Endothelial cell of umbilical vein (primary cell): ENCODE measurements around the gene SSR4. TPM values are rescaled to one million over a fixed set of nuclear protein-coding genes. Genes with fewer than 3 reads are reported as not detected.

Experiments used
- BruUV-seq: library from RNA; stranded (reverse); fragments of 400-500 nt; replicated peaks from 2 replicates; lab custom pipeline; 2021; lab: Mats Ljungman, UMichigan
- CTCF ChIA-PET: fragments of 300-600, 350-600 bp; sonication (Branson Sonifier 250); formaldehyde crosslinking; loops from one replicate; lab custom pipeline; 2021; ENCODE audit warnings: antibody characterized with exemption, inconsistent platforms; lab: Charles Lee
- POLR2A ChIA-PET: fragments of 300-600, 350-600 bp; sonication (Branson Sonifier 250); formaldehyde crosslinking; loops from one replicate; lab custom pipeline; 2021; ENCODE audit warnings: antibody characterized with exemption, inconsistent platforms; lab: Charles Lee
- DNase-seq: peaks from one replicate; pipeline ENCODE4 v3.0.0-alpha.2; 2011; ENCODE audit warnings: low read depth, low spot score
- FAIRE-seq: peaks from 2 replicates; lab custom pipeline; 2011; peaks lifted over from hg19 to GRCh38; lab: Jason Lieb, UNC
- H2AFZ ChIP-seq: 2 replicates; pipeline ENCODE4 v1.6.0; 2012; ENCODE audit warnings: low read depth, low read length, control low read depth, inconsistent platforms
- H3K27ac ChIP-seq: 2 replicates; pipeline ENCODE4 v1.5.1; 2011; ENCODE audit warnings: low read depth, mild to moderate bottlenecking, control low read depth, low read length, moderate library complexity; ENCODE audit not compliant: insufficient read depth
- H3K27me3 ChIP-seq, 2 experiments: 2 replicates each; pipeline versions ENCODE4 v1.6.0 to v1.6.1; 2011; ENCODE audit warnings: low read length in 2 of 2, mixed read lengths in 1 of 2; ENCODE audit not compliant: control insufficient read depth in 2 of 2, insufficient read depth in 2 of 2
- H3K36me3 ChIP-seq, 2 experiments: 2 replicates in 1 of 2; 3 replicates in 1 of 2; pipeline ENCODE4 v1.5.1; 2011; ENCODE audit warnings: low read length in 2 of 2, mild to moderate bottlenecking in 1 of 2, moderate library complexity in 1 of 2; ENCODE audit not compliant: control insufficient read depth in 2 of 2, insufficient read depth in 2 of 2; ENCODE audit errors: extremely low read depth in 1 of 2
- H3K4me1 ChIP-seq: 3 replicates; pipeline ENCODE4 v1.5.1; 2011; ENCODE audit warnings: mild to moderate bottlenecking, low read length; ENCODE audit not compliant: control insufficient read depth, insufficient read depth; ENCODE audit errors: extremely low read depth
- H3K4me2 ChIP-seq: 2 replicates; pipeline ENCODE4 v1.6.1; 2011; ENCODE audit warnings: low read length, control low read depth, mixed read lengths; ENCODE audit not compliant: insufficient read depth
- H3K4me3 ChIP-seq, 3 experiments: fragments of 200-600 bp in 1 of 3; sonication (generic), shearing (Covaris generic) in 1 of 3; replicated peaks in 1 of 3; 2 replicates each; pipeline ENCODE4 v1.5.1; 2011 to 2016; ENCODE audit warnings: control low read depth in 3 of 3, low read length in 3 of 3, mild to moderate bottlenecking in 2 of 3, inconsistent platforms in 1 of 3, low read depth in 1 of 3, moderate library complexity in 1 of 3; ENCODE audit not compliant: insufficient read depth in 1 of 3
- H3K79me2 ChIP-seq: 2 replicates; pipeline ENCODE4 v1.6.0; 2012; ENCODE audit warnings: low read length, inconsistent platforms; ENCODE audit not compliant: control insufficient read depth, insufficient read depth
- H3K9ac ChIP-seq: replicated peaks from 2 replicates; pipeline ENCODE3; 2011; ENCODE audit warnings: low read length, control low read depth; ENCODE audit not compliant: insufficient read depth; ENCODE audit errors: extremely low read depth
- H3K9me1 ChIP-seq: replicated peaks from 3 replicates; pipeline ENCODE4 v1.6.0; 2011; ENCODE audit warnings: mild to moderate bottlenecking, low read length; ENCODE audit not compliant: control insufficient read depth, insufficient read depth; ENCODE audit errors: extremely low read depth
- H3K9me3 ChIP-seq: replicated peaks from 2 replicates; pipeline ENCODE4 v1.5.1; 2012; ENCODE audit warnings: low read length, inconsistent platforms; ENCODE audit not compliant: control insufficient read depth, insufficient read depth
- H4K20me1 ChIP-seq: replicated peaks from 2 replicates; pipeline ENCODE3; 2011; ENCODE audit warnings: mild to moderate bottlenecking, low read length; ENCODE audit not compliant: control insufficient read depth, insufficient read depth; ENCODE audit errors: extremely low read depth
- CTCF ChIP-seq, 2 donors: IDR thresholded peaks; 1 replicate in 1 of 2; 2 replicates in 1 of 2; pipeline ENCODE4 v1.5.1; 2011; ENCODE audit warnings: low read length in 2 of 2, mild to moderate bottlenecking in 2 of 2, moderate library complexity in 2 of 2, control low read depth in 1 of 2, inconsistent platforms in 1 of 2, low read depth in 1 of 2; ENCODE audit not compliant: insufficient read depth in 1 of 2; ENCODE audit errors: extremely low read depth in 1 of 2
- EZH2 ChIP-seq: IDR thresholded peaks from 2 replicates; pipeline ENCODE4 v1.6.1; 2012; ENCODE audit warnings: borderline replicate concordance, low read depth, mild to moderate bottlenecking, moderate library complexity, low read length, inconsistent platforms; ENCODE audit not compliant: severe bottlenecking
- FOS ChIP-seq: IDR thresholded peaks from 2 replicates; pipeline ENCODE4 v1.6.1; 2011; ENCODE audit warnings: mild to moderate bottlenecking, low read length, moderate library complexity, borderline replicate concordance; ENCODE audit not compliant: insufficient read depth
- GATA2 ChIP-seq: IDR thresholded peaks from 2 replicates; pipeline ENCODE4 v1.7.0; 2011; ENCODE audit warnings: low read depth, mild to moderate bottlenecking, moderate library complexity, mixed read lengths, low read length; ENCODE audit not compliant: insufficient read length, insufficient read depth
- JUN ChIP-seq: IDR thresholded peaks from 2 replicates; pipeline ENCODE4 v1.6.1; 2011; ENCODE audit warnings: borderline replicate concordance, low read depth; ENCODE audit not compliant: insufficient read length, insufficient read depth
- MAX ChIP-seq: IDR thresholded peaks from 2 replicates; pipeline ENCODE4 v1.6.1; 2011; ENCODE audit not compliant: insufficient read depth, insufficient read length
- MYC ChIP-seq: IDR thresholded peaks from one replicate; pipeline ENCODE4 v1.6.1; 2011; ENCODE audit warnings: mild to moderate bottlenecking, low read depth, low read length
- POLR2A ChIP-seq: IDR thresholded peaks from 2 replicates; pipeline ENCODE4 v1.6.1; 2012; ENCODE audit warnings: low read depth, mild to moderate bottlenecking, control low read depth, low read length
- POLR2AphosphoS5 ChIP-seq: IDR thresholded peaks from 2 replicates; pipeline ENCODE4 v1.6.1; 2012; ENCODE audit warnings: low read depth, mild to moderate bottlenecking, control low read depth, low read length, moderate library complexity; ENCODE audit not compliant: insufficient read depth
- dilution Hi-C: fragments of 300-500 bp; cut with MboI; formaldehyde crosslinking; loops from one replicate; pipeline ENCODE4 v1.15.0; 2019; ENCODE audit warnings: low sequenced_read_pairs; ENCODE audit not compliant: extremely low pct_ligation_motif_present
- intact Hi-C: fragments of 100-400 bp; cut with micrococcal nuclease; formaldehyde crosslinking; loops from one replicate; pipeline ENCODE4 v1.10.0; 2022
- polyA plus RNA-seq, 4 experiments: library from polyadenylated mRNA; depleted of rRNA in 3 of 4; stranded (reverse) in 3 of 4; unstranded in 1 of 4; fragments of >200 nt; gene quantifications; 2 replicates each; pipeline versions ENCODE4 v1.2.1 to v1.2.3, GENCODE V29; 2011 to 2012; ENCODE audit warnings: missing spikeins in 1 of 4
- total RNA-seq: library from RNA; stranded (reverse); gene quantifications from 2 replicates; pipeline ENCODE4 v1.2.3, GENCODE V29; 2021

The SSR4 gene
- total and polyA plus RNA-seq, 2 donors (not counting 3 experiments of a cell fraction or from before 2014, with no cell fraction given) = 235 to 732 TPM

- no peaks in the 10 kb centered on the region for H4K20me1 ChIP-seq
- no peaks in the 10 kb centered on the region for H3K9me1 ChIP-seq
- H3K4me3 ChIP-seq = no peak overlapping the region
- CTCF ChIA-PET = no interaction called here
- H3K36me3 ChIP-seq = no peaks in the 10 kb centered on the region
- BruUV-seq = no TSS peak
- H3K79me2 ChIP-seq = no peaks in the 10 kb centered on the region
- no peak overlapping the region for H3K27ac ChIP-seq
- TF ChIP-seq MAX (no peak), CTCF (IDR thresholded peaks at IDR 0.05; ENCODE audit: extremely low read depth in 1 of 2, insufficient read depth in 1 of 2, low read depth in 1 of 2, low read length in 2 of 2) (no peak), GATA2 (no peak), MYC (no peak), EZH2 (no peak), POLR2A (no peak), JUN (no peak), FOS (no peak), POLR2AphosphoS5 (no peak)
- no peaks in the 10 kb centered on the region for H3K4me1 ChIP-seq
- H3K27me3 ChIP-seq = peaks cover 32 to 38% of the 10 kb centered on the region in 2 experiments
- no peak overlapping the region for H3K4me2 ChIP-seq
- no peaks in the 10 kb centered on the region for H3K9me3 ChIP-seq
- H3K9ac ChIP-seq = no peak overlapping the region
- no peak for FAIRE-seq
- dilution Hi-C loops = no loop called here
- H2AFZ ChIP-seq = no peak overlapping the region
- no peak for DNase-seq
- POLR2A ChIA-PET = no interaction called here
- intact Hi-C loops = no loop called here
Measured at GRCh38 chrX:153827903-153828302, 33.4 kb downstream of the SSR4 start.
